ENCODE results near the gene FREM3. TPM values are rescaled to one million over a fixed set of nuclear protein-coding genes. Genes with fewer than 3 reads are reported as not detected.

The FREM3 gene
- total and polyA plus RNA-seq, 2 of the 8 experiments (the other 6 are each of a cell fraction or from before 2014, with no cell fraction given): 0.03 to 0.11 TPM

DNA sequence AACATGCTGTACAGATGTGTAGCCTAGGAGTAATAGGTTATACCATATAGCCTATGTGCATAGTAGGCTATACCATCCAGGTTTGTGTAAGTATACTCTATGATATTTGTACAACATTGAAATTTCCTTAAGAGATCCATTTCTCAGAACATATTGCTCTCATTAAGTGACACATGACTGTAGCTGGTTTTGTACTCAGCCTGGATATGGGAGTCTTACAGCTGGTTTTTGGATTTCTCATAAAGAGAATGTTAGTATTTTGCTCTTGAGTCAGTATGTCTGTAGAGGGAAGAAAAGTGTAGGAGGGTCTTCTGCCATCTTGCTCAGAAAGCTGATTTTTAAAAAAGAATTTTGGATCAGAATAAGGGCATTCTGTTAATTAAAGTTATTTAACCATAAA is 101.7 kb downstream of the FREM3 start (continued):
- TF ChIP-seq, protein P1, sequence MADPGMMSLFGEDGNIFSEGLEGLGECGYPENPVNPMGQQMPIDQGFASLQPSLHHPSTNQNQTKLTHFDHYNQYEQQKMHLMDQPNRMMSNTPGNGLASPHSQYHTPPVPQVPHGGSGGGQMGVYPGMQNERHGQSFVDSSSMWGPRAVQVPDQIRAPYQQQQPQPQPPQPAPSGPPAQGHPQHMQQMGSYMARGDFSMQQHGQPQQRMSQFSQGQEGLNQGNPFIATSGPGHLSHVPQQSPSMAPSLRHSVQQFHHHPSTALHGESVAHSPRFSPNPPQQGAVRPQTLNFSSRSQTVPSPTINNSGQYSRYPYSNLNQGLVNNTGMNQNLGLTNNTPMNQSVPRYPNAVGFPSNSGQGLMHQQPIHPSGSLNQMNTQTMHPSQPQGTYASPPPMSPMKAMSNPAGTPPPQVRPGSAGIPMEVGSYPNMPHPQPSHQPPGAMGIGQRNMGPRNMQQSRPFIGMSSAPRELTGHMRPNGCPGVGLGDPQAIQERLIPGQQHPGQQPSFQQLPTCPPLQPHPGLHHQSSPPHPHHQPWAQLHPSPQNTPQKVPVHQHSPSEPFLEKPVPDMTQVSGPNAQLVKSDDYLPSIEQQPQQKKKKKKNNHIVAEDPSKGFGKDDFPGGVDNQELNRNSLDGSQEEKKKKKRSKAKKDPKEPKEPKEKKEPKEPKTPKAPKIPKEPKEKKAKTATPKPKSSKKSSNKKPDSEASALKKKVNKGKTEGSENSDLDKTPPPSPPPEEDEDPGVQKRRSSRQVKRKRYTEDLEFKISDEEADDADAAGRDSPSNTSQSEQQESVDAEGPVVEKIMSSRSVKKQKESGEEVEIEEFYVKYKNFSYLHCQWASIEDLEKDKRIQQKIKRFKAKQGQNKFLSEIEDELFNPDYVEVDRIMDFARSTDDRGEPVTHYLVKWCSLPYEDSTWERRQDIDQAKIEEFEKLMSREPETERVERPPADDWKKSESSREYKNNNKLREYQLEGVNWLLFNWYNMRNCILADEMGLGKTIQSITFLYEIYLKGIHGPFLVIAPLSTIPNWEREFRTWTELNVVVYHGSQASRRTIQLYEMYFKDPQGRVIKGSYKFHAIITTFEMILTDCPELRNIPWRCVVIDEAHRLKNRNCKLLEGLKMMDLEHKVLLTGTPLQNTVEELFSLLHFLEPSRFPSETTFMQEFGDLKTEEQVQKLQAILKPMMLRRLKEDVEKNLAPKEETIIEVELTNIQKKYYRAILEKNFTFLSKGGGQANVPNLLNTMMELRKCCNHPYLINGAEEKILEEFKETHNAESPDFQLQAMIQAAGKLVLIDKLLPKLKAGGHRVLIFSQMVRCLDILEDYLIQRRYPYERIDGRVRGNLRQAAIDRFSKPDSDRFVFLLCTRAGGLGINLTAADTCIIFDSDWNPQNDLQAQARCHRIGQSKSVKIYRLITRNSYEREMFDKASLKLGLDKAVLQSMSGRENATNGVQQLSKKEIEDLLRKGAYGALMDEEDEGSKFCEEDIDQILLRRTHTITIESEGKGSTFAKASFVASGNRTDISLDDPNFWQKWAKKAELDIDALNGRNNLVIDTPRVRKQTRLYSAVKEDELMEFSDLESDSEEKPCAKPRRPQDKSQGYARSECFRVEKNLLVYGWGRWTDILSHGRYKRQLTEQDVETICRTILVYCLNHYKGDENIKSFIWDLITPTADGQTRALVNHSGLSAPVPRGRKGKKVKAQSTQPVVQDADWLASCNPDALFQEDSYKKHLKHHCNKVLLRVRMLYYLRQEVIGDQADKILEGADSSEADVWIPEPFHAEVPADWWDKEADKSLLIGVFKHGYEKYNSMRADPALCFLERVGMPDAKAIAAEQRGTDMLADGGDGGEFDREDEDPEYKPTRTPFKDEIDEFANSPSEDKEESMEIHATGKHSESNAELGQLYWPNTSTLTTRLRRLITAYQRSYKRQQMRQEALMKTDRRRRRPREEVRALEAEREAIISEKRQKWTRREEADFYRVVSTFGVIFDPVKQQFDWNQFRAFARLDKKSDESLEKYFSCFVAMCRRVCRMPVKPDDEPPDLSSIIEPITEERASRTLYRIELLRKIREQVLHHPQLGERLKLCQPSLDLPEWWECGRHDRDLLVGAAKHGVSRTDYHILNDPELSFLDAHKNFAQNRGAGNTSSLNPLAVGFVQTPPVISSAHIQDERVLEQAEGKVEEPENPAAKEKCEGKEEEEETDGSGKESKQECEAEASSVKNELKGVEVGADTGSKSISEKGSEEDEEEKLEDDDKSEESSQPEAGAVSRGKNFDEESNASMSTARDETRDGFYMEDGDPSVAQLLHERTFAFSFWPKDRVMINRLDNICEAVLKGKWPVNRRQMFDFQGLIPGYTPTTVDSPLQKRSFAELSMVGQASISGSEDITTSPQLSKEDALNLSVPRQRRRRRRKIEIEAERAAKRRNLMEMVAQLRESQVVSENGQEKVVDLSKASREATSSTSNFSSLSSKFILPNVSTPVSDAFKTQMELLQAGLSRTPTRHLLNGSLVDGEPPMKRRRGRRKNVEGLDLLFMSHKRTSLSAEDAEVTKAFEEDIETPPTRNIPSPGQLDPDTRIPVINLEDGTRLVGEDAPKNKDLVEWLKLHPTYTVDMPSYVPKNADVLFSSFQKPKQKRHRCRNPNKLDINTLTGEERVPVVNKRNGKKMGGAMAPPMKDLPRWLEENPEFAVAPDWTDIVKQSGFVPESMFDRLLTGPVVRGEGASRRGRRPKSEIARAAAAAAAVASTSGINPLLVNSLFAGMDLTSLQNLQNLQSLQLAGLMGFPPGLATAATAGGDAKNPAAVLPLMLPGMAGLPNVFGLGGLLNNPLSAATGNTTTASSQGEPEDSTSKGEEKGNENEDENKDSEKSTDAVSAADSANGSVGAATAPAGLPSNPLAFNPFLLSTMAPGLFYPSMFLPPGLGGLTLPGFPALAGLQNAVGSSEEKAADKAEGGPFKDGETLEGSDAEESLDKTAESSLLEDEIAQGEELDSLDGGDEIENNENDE (IDR thresholded peaks at IDR 0.05; ENCODE audit: insufficient replicate concordance, low read length): no peak
- TF ChIP-seq KDM1A (IDR thresholded peaks at IDR 0.05; ENCODE audit: borderline replicate concordance, low read length) (no peak), GTF2F1 (IDR thresholded peaks at IDR 0.05; ENCODE audit: borderline replicate concordance, low read depth, low read length) (no peak), TCF12 (IDR thresholded peaks at IDR 0.05; ENCODE audit: low read depth, low read length) (no peak), MAFK (IDR thresholded peaks at IDR 0.05; ENCODE audit: low read depth, low read length) (no peak), SAP30 (IDR thresholded peaks at IDR 0.05; ENCODE audit: insufficient read depth, insufficient replicate concordance, low read length) (no peak)
- TF ChIP-seq, protein P2, sequence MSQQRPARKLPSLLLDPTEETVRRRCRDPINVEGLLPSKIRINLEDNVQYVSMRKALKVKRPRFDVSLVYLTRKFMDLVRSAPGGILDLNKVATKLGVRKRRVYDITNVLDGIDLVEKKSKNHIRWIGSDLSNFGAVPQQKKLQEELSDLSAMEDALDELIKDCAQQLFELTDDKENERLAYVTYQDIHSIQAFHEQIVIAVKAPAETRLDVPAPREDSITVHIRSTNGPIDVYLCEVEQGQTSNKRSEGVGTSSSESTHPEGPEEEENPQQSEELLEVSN (IDR thresholded peaks at IDR 0.05): no peak
